CD4-positive, alpha-beta T cell (primary cell): ENCODE results near the gene NFKB1. TPM values are rescaled to one million over a fixed set of nuclear protein-coding genes. Genes with fewer than 3 reads are reported as not detected.

Source experiments
- ATAC-seq: fragments of 200-7000 bp; cut with Tn5 transposase; one replicate; pipeline ENCODE4 v1.10.0; 2022; ENCODE audit warnings: mild to moderate bottlenecking; ENCODE audit not compliant: poor library complexity
- CTCF ChIA-PET: fragments of 350-600 bp; sonication (Branson Sonifier 250); formaldehyde crosslinking; loops from one replicate; lab custom pipeline; 2021; ENCODE audit warnings: antibody characterized with exemption, inconsistent platforms; lab: Charles Lee
- POLR2A ChIA-PET: fragments of 350-600 bp; sonication (Branson Sonifier 250); formaldehyde crosslinking; loops from one replicate; lab custom pipeline; 2021; ENCODE audit warnings: antibody characterized with exemption, inconsistent platforms; lab: Charles Lee
- DNase-seq, 14 experiments: peaks; one replicate each; pipeline ENCODE4 v3.0.0-alpha.2; 2013 to 2020; ENCODE audit warnings: mixed read lengths in 2 of 14
- H3K27ac ChIP-seq, 2 donors: one replicate each; pipeline versions ENCODE4 v1.5.1 to v1.7.0; 2013; ENCODE audit warnings: low read length in 2 of 2, low read depth in 1 of 2, mild to moderate bottlenecking in 1 of 2
- H3K27me3 ChIP-seq, 2 experiments: 1 replicate in 1 of 2; 2 replicates in 1 of 2; pipeline versions ENCODE4 v1.6.1 to v1.7.0; 2013; ENCODE audit warnings: low read length in 2 of 2, control low read depth in 1 of 2, mild to moderate bottlenecking in 1 of 2, moderate library complexity in 1 of 2; ENCODE audit not compliant: insufficient read depth in 2 of 2, control insufficient read depth in 1 of 2
- H3K36me3 ChIP-seq: one replicate; pipeline ENCODE4 v1.6.1; 2013; ENCODE audit warnings: low read length, control low read depth; ENCODE audit not compliant: insufficient read depth
- H3K4me1 ChIP-seq: one replicate; pipeline ENCODE4 v1.6.1; 2013; ENCODE audit warnings: low read length, control low read depth; ENCODE audit not compliant: insufficient read depth
- H3K4me3 ChIP-seq: one replicate; pipeline ENCODE4 v1.5.1; 2013; ENCODE audit warnings: mild to moderate bottlenecking, low read length, moderate library complexity
- H3K9me3 ChIP-seq, 2 experiments: 1 replicate in 1 of 2; 2 replicates in 1 of 2; pipeline versions ENCODE4 v1.6.1 to v1.7.0; 2013; ENCODE audit warnings: low read length in 2 of 2, mild to moderate bottlenecking in 2 of 2, control low read depth in 1 of 2, moderate library complexity in 1 of 2; ENCODE audit not compliant: control insufficient read depth in 1 of 2, insufficient read depth in 1 of 2
- H3K27ac Mint-ChIP-seq: one replicate; pipeline ENCODE4 v1.8.0; 2020; ENCODE audit warnings: mixed read lengths
- H3K27me3 Mint-ChIP-seq: one replicate; pipeline ENCODE4 v1.8.0; 2021; ENCODE audit warnings: mixed read lengths
- H3K36me3 Mint-ChIP-seq: one replicate; pipeline ENCODE4 v1.8.0; 2021; ENCODE audit warnings: low read depth, mixed read lengths
- H3K4me1 Mint-ChIP-seq: one replicate; pipeline ENCODE4 v1.8.0; 2021; ENCODE audit warnings: low read depth, mixed read lengths
- H3K4me3 Mint-ChIP-seq: one replicate; pipeline ENCODE4 v1.8.0; 2020; ENCODE audit warnings: mild to moderate bottlenecking, mixed read lengths
- H3K9me3 Mint-ChIP-seq: one replicate; pipeline ENCODE4 v1.8.0; 2020; ENCODE audit warnings: mixed read lengths
- CTCF ChIP-seq: fragments of 200-600 bp; IDR thresholded peaks from one replicate; pipeline ENCODE4 v1.8.0; 2022; ENCODE audit warnings: antibody characterized with exemption, mild to moderate bottlenecking
- intact Hi-C, 2 experiments: fragments of 100-400 bp; cut with DNase I in 1 of 2; cut with micrococcal nuclease in 1 of 2; formaldehyde crosslinking; loops; one replicate each; pipeline versions ENCODE4 v1.15.1 to v1.9.0; 2023 to 2025; cut with DNase I, micrococcal nuclease
- total RNA-seq, 174 experiments: library from RNA in 2 of 174; stranded (reverse) in 2 of 174; gene quantifications; one replicate each; pipeline ENCODE4 v1.2.3 and lab custom pipeline; 2021 to 2026

NFKB1 gene
- total RNA-seq, 2 experiments from 2014 or later: 134 TPM

- Mint-ChIP-seq H3K27me3 (no peaks in the 10 kb centered on the region), H3K9me3 (no peaks in the 10 kb centered on the region), H3K4me3 (peak overlapping the region; percentile 36), H3K36me3 (peaks cover 49% of the 10 kb centered on the region), H3K27ac (no peak overlapping the region), H3K4me1 (peaks cover 87% of the 10 kb centered on the region)
- H3K4me3 ChIP-seq: no peak overlapping the region
- no peaks in the 10 kb centered on the region for H3K9me3 ChIP-seq
- no peaks in the 10 kb centered on the region for H3K27me3 ChIP-seq
- intact Hi-C loops: no loop called here
- TF ChIP-seq CTCF: no peak
- DNase-seq (no peak), ATAC-seq (no peak)
- POLR2A ChIA-PET: no interaction called here
- peaks cover 3% of the 10 kb centered on the region for H3K4me1 ChIP-seq
- CTCF ChIA-PET: interaction anchor here (0.7 kb wide), 1 partner anchor 10 kb away, joined by 3 read pairs; no protein-coding TSS in a partner anchor
- peaks cover 6% of the 10 kb centered on the region for H3K36me3 ChIP-seq
- no peak overlapping the region for H3K27ac ChIP-seq
These were observed 5.4 kb downstream of the NFKB1 start for GRCh38 chr4:102506523-102506922.

DNA sequence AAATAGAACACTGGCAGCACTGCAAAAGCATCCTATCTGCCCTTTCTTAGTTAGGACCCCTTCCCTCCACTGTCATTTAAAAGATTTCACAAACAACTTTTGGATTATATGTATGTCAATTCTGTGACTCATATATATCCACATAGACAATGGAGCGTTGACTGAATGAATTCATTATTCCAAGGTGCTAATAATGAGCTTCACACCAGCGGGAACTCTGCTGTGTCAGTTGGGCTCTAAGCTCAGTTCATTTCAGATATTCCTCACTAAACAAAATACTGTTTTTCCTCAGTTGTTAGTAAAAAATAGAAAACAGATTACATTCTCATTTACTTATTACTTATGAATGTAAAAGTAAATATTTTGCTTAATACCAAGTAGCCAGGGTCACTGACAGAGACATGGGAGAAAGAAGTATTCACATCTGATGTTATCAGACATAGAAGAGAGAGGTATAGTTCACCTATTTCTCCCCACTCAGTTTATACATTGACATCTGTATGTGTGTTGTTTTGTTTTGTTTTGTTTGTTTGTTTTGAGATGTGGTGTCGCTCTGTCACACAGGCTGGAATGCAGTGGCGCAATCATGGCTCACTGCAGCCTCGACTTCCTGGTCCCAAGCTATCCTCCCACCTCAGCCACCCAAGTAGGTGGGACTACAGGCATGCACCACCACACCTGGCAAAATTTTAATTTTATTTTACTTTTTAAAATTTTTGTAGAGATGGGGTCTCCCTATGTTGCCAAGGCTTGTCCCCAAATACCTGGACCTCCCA lies 10.9 kb downstream of the NFKB1 start:
- no peaks in the 10 kb centered on the region for H3K27me3 Mint-ChIP-seq
- Histone ChIP-seq H3K4me3 (no peak overlapping the region), H3K27me3 (no peaks in the 10 kb centered on the region), H3K36me3 (peaks cover 16% of the 10 kb centered on the region), H3K9me3 (peaks cover 4 to 11% of the 10 kb centered on the region in 2 experiments), H3K4me1 (peaks cover 3% of the 10 kb centered on the region), H3K27ac (no peak overlapping the region)
- H3K4me3 Mint-ChIP-seq: no peak overlapping the region
- H3K9me3 Mint-ChIP-seq: peaks cover 9% of the 10 kb centered on the region
- CTCF ChIA-PET: interaction anchor here (0.6 to 1.0 kb wide), 4 partner anchors 8 to 35 kb away, joined by 3 to 4 read pairs (median 4); no protein-coding TSS in a partner anchor
- ATAC-seq (no peak), DNase-seq (no peak)
- intact Hi-C loops: no loop called here
- peaks cover 77% of the 10 kb centered on the region for H3K36me3 Mint-ChIP-seq
- POLR2A ChIA-PET: interaction anchor here (0.8 to 1.7 kb wide), 3 partner anchors 10 to 102 kb away, joined by 3 to 6 read pairs (median 4); no protein-coding TSS in a partner anchor
- H3K27ac Mint-ChIP-seq: no peak overlapping the region
- H3K4me1 Mint-ChIP-seq: peaks cover 65% of the 10 kb centered on the region
- TF ChIP-seq CTCF: no peak

DNA sequence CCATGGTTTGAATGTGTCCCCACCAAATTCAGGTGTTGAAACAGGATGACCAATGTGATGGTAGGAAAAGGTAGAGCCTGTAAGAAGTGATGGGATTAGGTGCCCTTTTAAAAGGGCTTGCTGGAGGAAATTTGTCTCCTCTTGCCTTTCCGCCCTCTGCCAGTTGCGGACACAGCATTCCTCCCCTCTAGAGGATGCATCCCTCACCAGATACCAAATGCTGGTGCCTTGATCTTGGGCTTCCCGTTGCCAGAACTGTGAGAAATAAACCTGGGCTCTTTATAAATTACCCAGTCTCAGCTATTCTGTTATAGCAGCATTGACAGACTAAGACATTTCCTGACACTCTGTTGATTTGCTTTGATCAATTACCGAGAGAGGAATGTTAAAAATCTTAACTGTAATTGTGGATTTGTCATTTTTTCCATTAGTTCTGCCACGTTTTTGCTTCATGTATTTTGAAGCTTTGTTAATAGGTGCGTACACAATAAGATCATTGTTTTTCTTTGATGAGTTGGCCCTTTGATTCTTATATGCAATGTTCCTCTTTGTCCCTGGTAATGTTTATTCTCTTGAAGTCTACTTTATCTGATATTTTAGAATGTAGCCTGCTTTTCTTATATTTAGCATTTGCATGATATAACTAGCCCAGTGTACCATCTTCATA lies 13.3 kb downstream of the NFKB1 start:
- Histone ChIP-seq H3K9me3 (peaks cover 4 to 11% of the 10 kb centered on the region in 2 experiments), H3K27me3 (no peaks in the 10 kb centered on the region), H3K4me3 (no peak overlapping the region), H3K36me3 (peaks cover 16% of the 10 kb centered on the region), H3K27ac (no peak overlapping the region), H3K4me1 (peaks cover 10% of the 10 kb centered on the region)
- Mint-ChIP-seq H3K27ac (no peak overlapping the region), H3K9me3 (peaks cover 9% of the 10 kb centered on the region), H3K4me3 (no peak overlapping the region), H3K27me3 (no peaks in the 10 kb centered on the region), H3K36me3 (peaks cover 75% of the 10 kb centered on the region), H3K4me1 (peaks cover 67% of the 10 kb centered on the region)
- CTCF ChIA-PET: no interaction called here
- intact Hi-C loops: no loop called here
- POLR2A ChIA-PET: no interaction called here
- ATAC-seq (no peak), DNase-seq (no peak)
- no peak for TF ChIP-seq CTCF
